H1 (cell line): Measurements from ENCODE around the gene GABRG3. TPM values are rescaled to one million over a fixed set of nuclear protein-coding genes. Genes with fewer than 3 reads are reported as not detected.

Experiments
- ASH2L ChIP-seq: fragments of 200-600, 300-600 bp; sonication (generic); IDR thresholded peaks from one replicate; pipeline ENCODE4 v1.7.1; 2017; ENCODE audit warnings: low read length
- CHD1 ChIP-seq: IDR thresholded peaks from 2 replicates; pipeline ENCODE4 v1.6.1; 2012; ENCODE audit warnings: low read depth, low read length, improper control_type of control experiment
- HDAC6 ChIP-seq: IDR thresholded peaks from one replicate; pipeline ENCODE4 v1.7.1; 2012; ENCODE audit warnings: low read depth, mild to moderate bottlenecking, inconsistent platforms, low read length, moderate library complexity
- RAD21 ChIP-seq, 2 experiments: IDR thresholded peaks in 1 of 2; conservative IDR thresholded peaks in 1 of 2; 2 replicates each; pipeline ENCODE4 v1.6.1; 2011; ENCODE audit warnings: low read depth in 2 of 2, low read length in 2 of 2, improper control_type of control experiment in 1 of 2, inconsistent platforms in 1 of 2, mild to moderate bottlenecking in 1 of 2, moderate library complexity in 1 of 2
- RBBP5 ChIP-seq: IDR thresholded peaks from 2 replicates; pipeline ENCODE4 v1.7.1; 2012; ENCODE audit warnings: low read depth, mild to moderate bottlenecking, inconsistent platforms, low read length, moderate library complexity, borderline replicate concordance
- YY1 ChIP-seq: IDR thresholded peaks from 2 replicates; pipeline ENCODE4 v1.6.1; 2011; ENCODE audit warnings: low read depth, mild to moderate bottlenecking, low read length
- polyA plus RNA-seq, 7 experiments: library from polyadenylated mRNA; depleted of rRNA in 3 of 7; stranded (reverse) in 5 of 7; unstranded in 2 of 7; fragments of >200 nt in 5 of 7; fragments of 200-250 nt in 2 of 7; gene quantifications; 1 replicate in 5 of 7; 2 replicates in 1 of 7; 4 replicates in 1 of 7; pipeline versions ENCODE4 v1.2.1 to v1.2.3, GENCODE V29; 2011 to 2013; ENCODE audit warnings: missing spikeins in 2 of 7, mixed read lengths in 2 of 7
- total RNA-seq: library from RNA; stranded (reverse); fragmentation: NEBNext Ultra II Directional; extraction: Animal tissue kit (Norgen Biotek cat#: 25700); gene quantifications from 2 replicates; pipeline ENCODE4 v1.2.1, GENCODE V29; 2021
- TF ChIP-seq, protein P1 (sequence below): IDR thresholded peaks from 2 replicates; pipeline ENCODE4 v1.6.1; 2012; ENCODE audit warnings: inconsistent platforms

Gene GABRG3
- total and polyA plus RNA-seq, 2 of the 8 experiments (the other 6 are each of a cell fraction or from before 2014, with no cell fraction given): 0.17 to 0.80 TPM

GRCh38 chr15:27563765-27564370 is 592.9 kb downstream of the GABRG3 start (continued):
- TF ChIP-seq HDAC6 (no peak), CHD1 (no peak), RBBP5 (no peak), RAD21 (IDR thresholded peaks at IDR 0.05 in 1 of 2, conservative IDR thresholded peaks at IDR 0.05 in 1 of 2; ENCODE audit: low read depth in 2 of 2, low read length in 2 of 2) (no peak), ASH2L (no peak), YY1 (no peak)
- TF ChIP-seq, protein P1, sequence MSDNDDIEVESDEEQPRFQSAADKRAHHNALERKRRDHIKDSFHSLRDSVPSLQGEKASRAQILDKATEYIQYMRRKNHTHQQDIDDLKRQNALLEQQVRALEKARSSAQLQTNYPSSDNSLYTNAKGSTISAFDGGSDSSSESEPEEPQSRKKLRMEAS: no peak
